ENCODE results near the gene ANAPC2.

Gene ANAPC2

GRCh38 chr9:137220317-137221094, 32.1 kb upstream of the ANAPC2 start:
- TF ChIP-seq CTCF (IDR thresholded peaks at IDR 0.05): no peak
- TF ChIP-seq ZFX (IDR thresholded peaks at IDR 0.05; ENCODE audit: borderline replicate concordance): no peak
- peak overlapping the region; percentile 97 for H3K27ac ChIP-seq

DNA sequence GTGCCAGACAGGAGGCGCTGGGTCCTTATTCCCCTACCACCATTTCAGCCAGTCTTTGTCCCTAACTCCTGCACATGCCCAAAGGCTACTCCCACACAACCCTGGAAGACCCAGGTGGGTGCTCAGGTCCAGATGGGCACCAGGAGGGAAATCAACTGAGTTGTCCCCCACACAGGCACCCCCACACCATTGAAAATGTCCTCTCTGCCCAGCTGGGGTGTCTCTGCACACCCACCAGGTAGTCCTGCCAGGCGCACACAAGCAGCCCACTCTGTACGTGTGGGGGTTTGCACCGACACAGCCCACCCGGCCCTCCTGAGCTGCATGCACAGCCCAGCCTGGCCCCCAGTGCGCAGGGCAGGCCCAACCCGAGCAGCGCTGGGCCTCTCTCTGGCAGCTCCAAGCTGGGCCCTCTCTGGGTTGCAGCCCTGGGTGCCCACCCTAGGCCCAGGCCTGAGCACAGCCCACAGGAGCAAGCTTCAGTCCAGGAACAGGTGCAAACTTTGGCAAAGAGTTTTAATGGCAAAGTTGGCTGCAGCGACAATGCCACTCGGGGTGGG, 31.5 kb upstream of the ANAPC2 start:
- TF ChIP-seq ZFX (IDR thresholded peaks at IDR 0.05; ENCODE audit: borderline replicate concordance) (no peak), CTCF (IDR thresholded peaks at IDR 0.05) (no peak)
- peak overlapping the region; percentile 97 for H3K27ac ChIP-seq

DNA sequence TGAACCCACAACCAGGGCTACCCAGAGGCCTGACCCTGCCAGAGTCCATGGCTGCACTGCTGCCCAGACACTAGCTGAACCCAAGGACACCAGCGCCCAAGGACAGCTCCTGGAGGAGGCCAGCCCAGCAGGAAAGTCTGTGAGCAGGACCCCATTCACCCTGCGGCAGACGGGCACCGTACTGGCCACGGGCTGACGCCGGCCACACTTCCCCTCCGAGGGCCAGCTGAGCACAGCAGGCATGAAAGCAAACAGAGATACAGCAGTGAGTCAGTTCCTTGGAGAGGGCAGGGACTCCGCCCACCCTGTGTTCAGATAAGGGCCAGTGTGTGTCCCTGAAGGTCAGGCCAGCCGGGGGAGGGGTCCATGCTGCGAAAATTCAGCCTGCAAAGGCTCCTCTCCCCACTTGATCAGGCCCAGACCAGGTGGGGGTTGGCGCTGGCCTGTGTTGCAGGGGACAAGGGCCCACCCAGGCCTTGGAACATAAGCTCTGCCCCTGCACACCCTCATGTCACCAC, 30.5 kb upstream of the ANAPC2 start:
- TF ChIP-seq ZFX (IDR thresholded peaks at IDR 0.05; ENCODE audit: borderline replicate concordance) (no peak), CTCF (IDR thresholded peaks at IDR 0.05) (no peak)
- H3K27ac ChIP-seq: peak overlapping the region; percentile 97

DNA sequence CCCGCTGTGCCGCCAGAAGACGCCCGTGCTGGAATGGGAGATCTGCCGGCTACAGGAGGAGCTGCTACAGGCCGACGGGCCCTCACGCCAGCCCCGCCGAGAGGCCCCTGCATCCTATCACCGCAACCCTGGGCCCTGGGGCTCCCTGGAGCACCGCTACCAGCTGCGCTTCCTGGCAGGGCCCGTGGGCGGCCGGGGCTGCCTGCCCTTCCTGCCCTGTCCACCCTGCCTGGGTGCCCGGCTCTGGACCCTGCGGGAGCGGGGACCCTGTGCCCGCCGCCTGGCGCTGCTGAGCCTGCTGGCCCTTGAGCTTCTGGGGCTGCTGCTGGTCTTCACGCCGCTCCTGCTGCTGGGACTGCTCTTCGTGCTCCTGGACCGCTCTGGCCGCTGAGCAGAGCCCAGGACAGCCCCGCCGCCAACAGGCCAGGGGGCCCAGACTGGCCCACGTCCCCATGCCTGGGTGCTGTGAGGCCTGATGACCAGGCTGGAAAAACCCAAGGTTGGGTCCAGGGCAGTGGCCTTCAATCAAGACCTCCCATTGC, 29.9 kb upstream of the ANAPC2 start:
- H3K27ac ChIP-seq: peak overlapping the region; percentile 97
- TF ChIP-seq ZFX (IDR thresholded peaks at IDR 0.05; ENCODE audit: borderline replicate concordance) (no peak), CTCF (IDR thresholded peaks at IDR 0.05) (no peak; the same call in 1 of the 2 replicates)

DNA sequence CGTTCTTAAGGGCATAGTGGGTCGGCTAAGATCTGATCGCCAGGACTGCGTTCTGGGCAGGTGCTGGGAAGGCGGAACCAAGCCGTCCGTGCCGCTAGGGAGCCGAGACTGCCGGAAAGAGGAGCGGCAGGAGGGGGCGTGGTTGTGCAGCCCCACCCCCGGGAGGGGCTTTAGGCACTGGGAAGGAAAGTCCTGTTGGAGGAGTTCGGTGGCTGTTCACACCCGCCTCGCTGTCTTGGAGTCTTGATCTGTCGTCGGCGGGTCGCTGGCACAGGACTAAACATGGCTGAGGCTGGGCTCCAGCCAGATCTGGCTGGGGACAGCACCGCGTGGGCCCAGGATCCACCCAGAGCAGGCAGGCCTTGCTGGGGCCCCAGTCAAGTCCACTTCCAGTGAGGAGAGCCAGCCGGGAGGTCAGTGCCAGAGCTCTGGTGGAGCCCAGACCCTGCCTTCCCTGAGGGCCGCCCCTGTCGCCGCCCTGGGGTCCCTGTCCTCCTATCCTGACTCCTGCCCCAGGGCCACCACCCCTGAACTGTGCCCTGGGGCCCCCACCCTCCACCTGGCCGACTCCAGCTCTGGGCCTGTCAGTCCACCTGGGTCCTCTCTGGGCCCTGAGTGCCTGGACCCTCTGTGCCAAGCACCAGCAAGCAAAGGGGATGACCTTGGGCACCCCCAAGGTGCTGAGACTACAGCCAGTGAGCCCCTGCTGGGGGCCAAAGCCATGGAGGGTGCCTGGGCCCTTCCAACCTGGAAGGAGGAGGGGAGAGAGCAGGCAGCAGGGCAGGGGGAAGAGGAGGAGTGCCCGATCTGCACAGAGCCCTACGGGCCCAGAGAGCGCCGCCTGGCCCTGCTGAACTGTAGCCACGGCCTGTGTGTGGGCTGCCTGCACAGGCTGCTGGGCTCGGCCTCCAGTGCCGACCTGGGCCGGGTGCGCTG, 29.2 kb upstream of the ANAPC2 start:
- TF ChIP-seq CTCF (IDR thresholded peaks at IDR 0.05) (peak; percentile 10; the same call in 1 of the 2 replicates), ZFX (IDR thresholded peaks at IDR 0.05; ENCODE audit: borderline replicate concordance) (no peak)
- H3K27ac ChIP-seq: peak overlapping the region; percentile 97

DNA sequence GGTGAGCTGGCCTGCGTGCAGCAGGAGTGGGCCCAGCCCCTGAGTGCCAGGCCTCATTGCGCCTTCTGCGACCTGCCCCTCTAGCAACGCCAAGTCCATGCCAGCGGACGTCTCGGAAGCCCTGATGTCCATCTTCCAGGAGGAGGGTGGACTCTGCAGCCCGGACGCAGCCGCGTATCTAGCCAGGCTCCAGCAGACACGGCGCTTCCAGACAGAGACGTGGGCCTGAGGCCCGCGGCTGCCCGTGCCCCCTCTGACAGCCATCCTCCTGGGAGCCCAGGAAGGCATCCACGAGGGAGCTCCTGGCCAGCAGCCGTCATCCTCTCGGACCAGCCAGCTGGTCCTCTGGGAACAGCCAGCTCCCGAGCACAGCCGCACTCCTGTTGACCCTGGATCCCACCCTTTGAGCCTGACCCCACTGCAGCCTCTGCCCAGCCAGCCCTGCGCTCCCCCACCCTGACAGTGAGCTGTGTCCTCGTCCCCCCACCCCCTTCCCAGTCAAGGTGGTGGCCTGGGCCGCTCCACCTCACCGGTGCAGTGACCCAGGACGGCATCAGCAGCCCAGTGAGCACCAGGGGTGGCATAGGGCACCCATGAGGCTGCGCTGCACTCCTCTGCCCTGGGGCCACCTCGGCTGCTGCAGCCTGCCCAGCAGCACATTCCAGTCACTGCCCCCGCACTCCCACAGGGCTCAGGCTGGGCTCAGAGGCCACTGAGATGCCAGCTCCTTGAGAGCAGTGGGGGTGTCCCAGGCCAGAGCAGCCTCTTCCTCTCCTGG, 28.0 kb upstream of the ANAPC2 start:
- no peak for TF ChIP-seq CTCF (IDR thresholded peaks at IDR 0.05)
- no peak for TF ChIP-seq ZFX (IDR thresholded peaks at IDR 0.05; ENCODE audit: borderline replicate concordance)
- peak overlapping the region; percentile 97 for H3K27ac ChIP-seq

Data from 22Rv1 (cell line).